HTERT RPE-1 (cell line): ENCODE measurements around the gene LIX1.
"Not testable (repeated sequence)": the region's sequence is repeated elsewhere in the genome, so short reads cannot be mapped to it uniquely, and the experiment has no call there.

ENCODE experiments used
- in situ Hi-C: fragments of 300-500 bp; cut with MboI; formaldehyde crosslinking; loops from 4 replicates; pipeline ENCODE4 v1.14.3; 2020; ENCODE audit warnings: low sequenced_read_pairs

LIX1 gene

DNA sequence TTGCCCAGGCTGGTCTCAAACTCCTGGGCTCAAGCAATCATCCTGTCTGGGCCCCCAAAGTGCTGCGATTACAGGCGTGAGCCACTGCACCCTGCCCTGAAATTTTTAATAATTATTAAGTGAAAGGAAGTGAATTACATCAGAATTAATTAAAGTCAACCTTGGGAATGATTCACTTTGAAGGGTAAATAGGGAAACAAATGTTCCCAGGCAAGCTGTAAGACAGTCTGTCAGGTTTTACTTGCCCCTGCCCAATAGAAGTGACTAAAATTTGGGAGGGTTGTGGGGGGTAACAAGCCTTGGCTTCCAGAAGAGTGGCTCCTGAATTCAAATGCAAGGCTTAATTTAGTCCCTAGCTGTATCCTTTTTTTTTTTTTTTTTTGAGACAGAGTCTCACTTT is 1.3 kb upstream of the LIX1 start:
- in situ Hi-C loops, result no loop called here

GRCh38 chr5:97141539-97141938 is 872 bp downstream of the LIX1 start:
- in situ Hi-C loops, result no loop called here

GRCh38 chr5:97141031-97141430 is 1.4 kb downstream of the LIX1 start:
- in situ Hi-C loops, result no loop called here

DNA sequence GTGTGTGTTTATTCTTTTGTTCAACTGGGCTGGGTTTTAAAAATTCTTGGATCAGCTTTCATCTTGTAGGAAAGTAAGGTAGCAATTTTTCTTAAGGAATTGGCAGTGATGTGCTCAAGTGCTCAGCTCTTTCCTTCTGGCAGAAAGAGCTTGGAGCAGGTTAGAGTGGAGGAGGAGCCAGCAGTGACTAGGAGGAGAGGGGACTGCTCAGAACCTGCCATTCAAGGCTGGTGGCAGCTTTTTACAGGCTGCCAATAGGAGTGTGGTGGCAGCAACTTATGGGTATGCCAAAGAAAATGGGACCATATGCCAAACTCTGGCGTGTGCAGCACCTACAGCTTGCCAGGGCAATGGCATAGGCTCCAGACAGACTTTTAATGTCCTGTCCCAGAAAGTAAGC is 2.2 kb downstream of the LIX1 start:
- in situ Hi-C loops, result not testable (repeated sequence)

DNA sequence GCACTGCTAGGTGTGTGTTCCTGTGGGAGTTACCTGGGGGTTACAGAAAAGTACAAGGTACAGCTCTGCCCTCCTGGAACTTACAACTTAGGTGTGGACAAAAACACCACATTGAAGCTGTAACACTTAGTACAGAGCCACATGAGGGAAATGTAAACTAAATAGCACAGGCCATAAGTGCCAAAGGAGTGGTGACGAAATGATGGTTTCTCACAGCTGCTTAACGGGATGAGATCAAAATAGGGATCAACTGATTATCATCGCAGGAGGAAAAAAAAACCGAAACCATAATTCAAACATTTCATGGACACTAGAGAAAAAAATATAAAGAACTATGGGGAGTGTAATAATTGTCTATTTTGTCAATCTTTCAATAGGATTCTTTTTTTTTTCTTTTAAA is 5.9 kb downstream of the LIX1 start:
- in situ Hi-C loops, result no loop called here

DNA sequence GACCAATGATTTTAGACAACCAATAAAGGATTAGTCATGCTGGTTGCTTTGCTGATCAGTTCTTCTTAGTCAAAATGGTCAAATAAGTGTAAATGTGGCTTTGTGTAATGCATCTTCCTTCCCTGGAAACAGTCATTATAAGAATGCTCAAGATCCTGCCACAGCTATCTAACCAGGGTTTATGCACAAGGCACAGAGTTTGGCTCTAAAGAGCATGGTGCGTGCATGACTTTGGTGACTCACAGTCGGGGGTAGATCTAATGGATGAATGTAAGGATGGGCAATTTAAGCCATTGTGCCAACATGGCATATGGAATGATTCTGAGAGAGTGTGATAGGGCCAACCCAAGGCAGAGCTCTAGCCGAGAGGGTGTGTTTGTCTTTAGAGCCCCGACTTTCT is 6.5 kb downstream of the LIX1 start:
- in situ Hi-C loops, result no loop called here

GRCh38 chr5:97134634-97135033 is 7.8 kb downstream of the LIX1 start:
- in situ Hi-C loops, result no loop called here

DNA sequence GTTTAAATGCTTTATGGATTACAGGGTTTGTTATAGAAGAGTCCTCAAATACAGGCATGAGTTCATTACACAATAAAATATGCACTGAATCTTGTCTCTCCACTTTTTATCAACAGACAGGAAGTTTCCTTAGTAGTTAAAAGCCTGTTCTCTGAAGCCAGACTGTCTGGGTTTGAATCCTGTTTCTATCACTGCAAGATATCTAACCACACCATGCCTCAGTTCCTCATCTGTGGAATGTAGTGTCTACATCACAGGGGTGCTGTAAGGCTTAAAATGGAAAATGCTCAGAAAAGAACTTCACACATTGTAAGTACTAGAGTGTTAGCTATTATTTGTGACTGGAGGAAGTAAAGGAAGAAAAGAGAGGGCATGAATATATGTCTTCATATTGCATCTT is 9.3 kb downstream of the LIX1 start:
- in situ Hi-C loops, result no loop called here

GRCh38 chr5:97131921-97132320 is 10.5 kb downstream of the LIX1 start:
- in situ Hi-C loops, result no loop called here

GRCh38 chr5:97131139-97131710 is 11.2 kb downstream of the LIX1 start:
- in situ Hi-C loops, result no loop called here

DNA sequence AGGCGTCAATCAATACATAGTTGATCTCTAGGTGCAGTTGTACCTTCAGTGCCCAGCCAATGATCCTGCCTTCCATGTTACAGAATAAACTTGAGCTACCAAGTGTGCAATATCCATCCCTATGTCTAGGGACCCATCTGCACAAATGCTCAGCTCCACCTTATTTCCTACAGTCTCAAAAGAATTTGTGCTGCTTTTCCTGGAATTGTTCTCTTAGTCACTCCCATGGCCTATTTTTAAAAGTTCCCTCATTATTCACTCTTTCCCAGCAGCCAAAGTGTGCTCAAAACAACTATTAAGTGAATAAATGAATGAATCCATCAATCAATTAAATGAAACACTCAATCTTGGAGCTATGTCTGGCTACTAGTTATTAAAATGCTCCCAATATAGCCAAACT is 14.7 kb downstream of the LIX1 start:
- in situ Hi-C loops, result no loop called here

- in situ Hi-C loops, result no loop called here
Measured at GRCh38 chr5:97125125-97125683, 17.2 kb downstream of the LIX1 start.

GRCh38 chr5:97124335-97124734 is 18.1 kb downstream of the LIX1 start:
- in situ Hi-C loops, result no loop called here

- in situ Hi-C loops, result no loop called here
Measured at GRCh38 chr5:97121848-97122247, 20.6 kb downstream of the LIX1 start.

DNA sequence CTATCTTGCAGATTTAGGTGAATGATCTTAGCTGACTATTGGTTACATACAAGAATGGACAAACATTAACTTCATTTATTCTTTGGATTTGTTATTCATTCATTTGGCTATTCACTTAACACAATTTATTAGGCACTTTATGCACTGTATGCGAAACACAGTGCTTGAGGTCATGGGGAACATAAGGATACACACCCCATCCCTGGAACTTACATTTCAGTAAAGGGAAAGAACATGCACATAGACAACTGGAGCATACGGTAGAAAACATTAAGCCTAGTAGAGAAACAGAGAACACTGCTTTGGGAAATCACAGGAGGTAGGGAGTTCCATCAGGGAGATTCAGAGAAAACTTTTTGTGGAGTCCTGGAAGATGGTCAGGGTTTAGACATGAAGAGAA is 22.2 kb downstream of the LIX1 start:
- in situ Hi-C loops, result no loop called here

GRCh38 chr5:97119007-97119390 is 23.4 kb downstream of the LIX1 start:
- in situ Hi-C loops, result no loop called here

DNA sequence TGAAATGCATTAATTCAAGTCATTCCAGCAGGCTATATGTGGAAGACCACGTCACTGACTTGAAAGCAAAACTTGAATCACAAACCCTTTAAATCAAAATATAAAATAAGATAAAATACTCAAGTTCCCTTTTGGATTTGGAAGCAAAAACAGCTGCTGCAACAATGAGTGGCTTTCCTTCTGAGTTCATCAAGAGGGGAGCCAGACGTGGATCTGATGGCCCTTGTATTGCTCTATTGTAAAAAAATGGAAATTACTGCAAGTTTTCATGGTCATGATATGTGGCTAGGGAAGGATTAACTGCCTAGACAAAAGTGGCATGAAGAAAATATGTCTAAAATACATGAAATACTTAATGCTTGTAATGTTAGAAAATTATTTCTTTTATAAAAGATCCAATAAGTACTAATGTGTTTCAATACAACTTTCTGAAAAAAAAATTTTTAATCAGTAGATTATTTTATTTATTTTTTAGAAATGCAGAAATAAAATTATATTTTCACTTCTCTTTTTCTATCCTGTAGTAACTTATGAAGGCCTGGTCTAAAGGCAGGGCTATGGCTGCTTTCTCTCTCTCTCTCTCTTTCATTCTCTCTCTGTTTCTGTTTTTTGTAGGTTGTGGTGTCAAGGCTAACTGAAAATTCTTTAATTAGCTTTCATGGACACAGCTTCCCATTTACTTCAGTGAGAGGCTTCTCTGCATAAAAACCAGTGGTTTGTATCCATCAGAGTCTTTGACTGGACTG is 24.0 kb downstream of the LIX1 start:
- in situ Hi-C loops, result no loop called here

- in situ Hi-C loops, result no loop called here
Measured at GRCh38 chr5:97115932-97116331, 26.5 kb downstream of the LIX1 start.

GRCh38 chr5:97112230-97112629 is 30.2 kb downstream of the LIX1 start:
- in situ Hi-C loops, result no loop called here

DNA sequence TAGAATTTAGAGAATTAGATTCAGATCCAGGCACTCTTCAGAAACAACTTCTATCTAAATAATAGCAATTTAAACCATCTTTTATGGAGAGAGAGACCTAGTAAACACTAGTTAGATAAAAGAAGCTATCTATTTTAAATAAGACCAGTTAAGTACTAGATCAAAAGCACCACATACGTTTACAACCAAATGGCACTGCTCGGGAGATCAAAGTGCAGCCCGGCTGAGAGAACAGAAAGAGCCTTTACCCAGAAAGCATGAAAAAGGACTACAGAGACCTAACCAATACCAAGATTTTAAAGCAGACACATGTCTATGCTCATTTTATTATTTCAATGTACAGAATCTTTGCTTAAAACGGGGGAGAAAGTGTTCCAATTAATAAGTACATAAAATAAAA is 30.8 kb downstream of the LIX1 start:
- in situ Hi-C loops, result no loop called here

DNA sequence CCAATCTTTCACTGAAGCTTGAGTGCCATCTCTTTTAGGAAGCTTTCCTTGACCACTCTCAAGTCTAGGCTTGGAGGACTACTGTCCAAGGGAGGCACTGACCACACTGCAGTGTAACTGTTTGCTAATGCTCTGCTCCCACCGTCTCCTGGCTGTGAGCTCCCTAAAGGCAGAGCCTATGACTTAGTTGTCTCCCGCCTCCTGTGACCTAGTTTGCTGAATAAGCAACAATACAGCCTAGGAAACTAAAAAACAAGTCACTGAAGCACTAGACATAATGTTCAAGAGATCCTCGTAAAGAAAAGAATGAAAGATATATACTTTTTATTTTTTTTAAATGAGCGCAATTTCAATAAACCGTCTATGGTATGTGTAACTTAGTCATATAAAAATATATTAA is 31.4 kb downstream of the LIX1 start:
- in situ Hi-C loops, result no loop called here

GRCh38 chr5:97107318-97107717 is 35.1 kb downstream of the LIX1 start:
- in situ Hi-C loops, result no loop called here

GRCh38 chr5:97106216-97106581 is 36.2 kb downstream of the LIX1 start:
- in situ Hi-C loops, result no loop called here
